IPS DF 6.9 (cell line): ENCODE results near the gene SLC9A7.

Source experiments
- DNase-seq: peaks from one replicate; pipeline ENCODE4 v3.0.0-alpha.2; 2013; ENCODE audit warnings: low read depth, low spot score
- H3K27ac ChIP-seq: one replicate; pipeline ENCODE4 v1.5.1; 2013; ENCODE audit warnings: low read length, control low read depth
- H3K27me3 ChIP-seq: 2 replicates; pipeline ENCODE4 v1.6.1; 2013; ENCODE audit warnings: mild to moderate bottlenecking, low read length; ENCODE audit not compliant: control insufficient read depth, insufficient read depth
- H3K36me3 ChIP-seq: 2 replicates; pipeline ENCODE4 v1.6.1; 2013; ENCODE audit warnings: low read length; ENCODE audit not compliant: control insufficient read depth, insufficient read depth
- H3K4me1 ChIP-seq: 2 replicates; pipeline ENCODE4 v1.6.1; 2013; ENCODE audit warnings: low read length; ENCODE audit not compliant: control insufficient read depth, insufficient read depth
- H3K4me3 ChIP-seq: 2 replicates; pipeline ENCODE4 v1.5.1; 2013; ENCODE audit warnings: mild to moderate bottlenecking, low read length
- H3K9me3 ChIP-seq: 2 replicates; pipeline ENCODE4 v1.6.1; 2013; ENCODE audit warnings: low read length, inconsistent platforms; ENCODE audit not compliant: control insufficient read depth, insufficient read depth
- WGBS: extraction: QIAGEN DNeasy Blood & Tissue Kit; methylation state at CpG from one replicate; pipeline ENCODE4 v1.1.7; 2013; ENCODE audit warnings: mixed read lengths, missing lambda C conversion rate; ENCODE audit not compliant: insufficient read length, insufficient coverage; 5-methylcytosine and 5-hydroxymethylcytosine counted together

Gene SLC9A7

GRCh38 chrX:46554942-46555341 is 204.0 kb downstream of the SLC9A7 start:
- no peaks in the 10 kb centered on the region for H3K9me3 ChIP-seq
- H3K27me3 ChIP-seq = no peaks in the 10 kb centered on the region
- WGBS = no CpG with 5 or more reads among the region's 2 CpGs
- H3K4me3 ChIP-seq = no peak overlapping the region
- no peaks in the 10 kb centered on the region for H3K4me1 ChIP-seq
- no peak overlapping the region for H3K27ac ChIP-seq
- no peaks in the 10 kb centered on the region for H3K36me3 ChIP-seq
- no peak for DNase-seq

GRCh38 chrX:46553935-46554334 is 205.0 kb downstream of the SLC9A7 start:
- no CpG with 5 or more reads among the region's 5 CpGs for WGBS
- no peaks in the 10 kb centered on the region for H3K9me3 ChIP-seq

DNA sequence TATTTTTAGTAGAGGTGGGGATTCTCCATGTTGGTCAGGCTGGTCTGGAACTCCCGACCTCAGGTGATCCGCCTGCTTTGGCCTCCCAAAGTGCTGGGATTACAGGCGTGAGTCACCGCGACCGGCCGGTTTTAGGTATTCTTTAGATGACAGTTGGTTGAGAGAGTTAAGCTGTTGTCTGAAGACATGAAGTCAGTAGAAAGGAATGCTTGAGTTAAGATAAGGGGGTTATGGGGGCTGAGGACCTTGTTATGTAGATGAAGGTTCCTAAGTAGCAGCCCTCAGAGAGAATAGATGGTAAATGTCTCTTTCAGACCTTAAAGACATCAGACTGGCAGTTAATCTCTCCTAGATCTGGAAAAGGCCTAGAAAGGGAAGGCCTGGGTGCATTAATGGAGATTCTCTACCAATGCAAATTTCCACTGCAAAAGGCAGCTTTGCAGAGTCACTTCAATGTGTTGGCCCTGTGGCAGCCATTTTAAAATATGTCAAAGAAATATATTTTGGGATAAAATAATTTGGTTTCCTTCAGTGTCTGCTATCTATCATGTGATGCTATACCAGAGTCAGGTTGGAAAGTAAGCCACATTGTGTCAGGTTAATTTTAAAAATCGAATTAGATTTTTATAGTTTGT is 207.3 kb downstream of the SLC9A7 start:
- no peaks in the 10 kb centered on the region for H3K27me3 ChIP-seq
- no peaks in the 10 kb centered on the region for H3K4me1 ChIP-seq
- WGBS = no CpG with 5 or more reads among the region's 8 CpGs
- no peaks in the 10 kb centered on the region for H3K36me3 ChIP-seq
- no peak overlapping the region for H3K4me3 ChIP-seq
- DNase-seq = peak; percentile 68
- no peaks in the 10 kb centered on the region for H3K9me3 ChIP-seq
- no peak overlapping the region for H3K27ac ChIP-seq

More at GRCh38 chrX:46553935-46554334, 205.0 kb downstream of the SLC9A7 start:
- Histone ChIP-seq H3K27ac (no peak overlapping the region), H3K4me1 (no peaks in the 10 kb centered on the region), H3K27me3 (no peaks in the 10 kb centered on the region), H3K4me3 (no peak overlapping the region), H3K36me3 (no peaks in the 10 kb centered on the region)
- DNase-seq = no peak

DNA sequence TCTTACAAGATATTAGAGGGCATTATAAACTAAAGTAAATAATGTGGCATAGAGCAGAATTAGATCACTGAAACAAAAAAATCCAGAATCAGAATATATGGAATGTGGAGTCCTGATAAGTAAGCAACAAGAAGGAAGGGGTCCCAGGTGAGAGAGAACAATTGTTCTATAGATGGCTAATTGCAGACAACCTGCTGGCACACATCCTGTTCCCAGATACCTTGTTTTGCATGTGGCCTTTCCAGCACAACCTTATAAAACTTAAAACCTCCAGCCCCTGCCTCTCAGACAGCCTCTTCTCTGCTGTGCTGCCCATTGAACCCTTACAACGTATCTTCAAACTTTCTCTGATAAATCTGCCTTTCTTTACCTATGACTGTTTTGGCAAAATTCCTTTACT is 209.0 kb downstream of the SLC9A7 start:
- Histone ChIP-seq H3K36me3 (no peaks in the 10 kb centered on the region), H3K9me3 (no peaks in the 10 kb centered on the region), H3K4me3 (no peak overlapping the region), H3K27me3 (no peaks in the 10 kb centered on the region), H3K4me1 (no peaks in the 10 kb centered on the region), H3K27ac (no peak overlapping the region)
- DNase-seq = no peak
- no CpG with 5 or more reads among the region's 1 CpG for WGBS
